Neuronal stem cell (in vitro differentiated cells): ENCODE results near the gene EFTUD2.

Experiments
- DNase-seq: peaks from one replicate; pipeline ENCODE4 v3.0.0-alpha.2; 2013; ENCODE audit warnings: low spot score
- H2AFZ ChIP-seq: one replicate; pipeline ENCODE4 v1.6.1; 2013; ENCODE audit warnings: mild to moderate bottlenecking, low read length, inconsistent platforms
- H2AK5ac ChIP-seq: 2 replicates; pipeline ENCODE4 v1.6.1; 2013; ENCODE audit warnings: low read depth, mild to moderate bottlenecking, inconsistent platforms, low read length, moderate library complexity, mixed read lengths
- H2BK120ac ChIP-seq: 2 replicates; pipeline ENCODE4 v1.6.1; 2013; ENCODE audit warnings: low read depth, mild to moderate bottlenecking, inconsistent platforms, low read length, moderate library complexity, mixed read lengths
- H2BK12ac ChIP-seq: one replicate; pipeline ENCODE4 v1.6.1; 2013; ENCODE audit warnings: low read length, inconsistent platforms
- H2BK15ac ChIP-seq: 2 replicates; pipeline ENCODE4 v1.6.1; 2013; ENCODE audit warnings: mild to moderate bottlenecking, low read length, inconsistent platforms, mixed read lengths
- H2BK5ac ChIP-seq: one replicate; pipeline ENCODE4 v1.6.1; 2013; ENCODE audit warnings: inconsistent platforms, mild to moderate bottlenecking, low read length, moderate library complexity
- H3K14ac ChIP-seq: one replicate; pipeline ENCODE4 v1.6.1; 2013; ENCODE audit warnings: low read length, inconsistent platforms
- H3K18ac ChIP-seq: 2 replicates; pipeline ENCODE4 v1.6.1; 2013; ENCODE audit warnings: low read length, inconsistent platforms
- H3K23ac ChIP-seq: 2 replicates; pipeline ENCODE4 v1.6.1; 2013; ENCODE audit warnings: low read depth, mild to moderate bottlenecking, mixed read lengths, low read length, inconsistent platforms; ENCODE audit not compliant: poor library complexity
- H3K27ac ChIP-seq: replicated peaks from 3 replicates; pipeline ENCODE4 v1.5.1; 2013; ENCODE audit warnings: low read length, inconsistent platforms
- H3K27me3 ChIP-seq, 3 experiments: 2 replicates each; pipeline ENCODE4 v1.6.1; 2013; ENCODE audit warnings: low read length in 3 of 3, mild to moderate bottlenecking in 2 of 3, inconsistent platforms in 1 of 3, low read depth in 1 of 3, mixed read lengths in 1 of 3, moderate library complexity in 1 of 3; ENCODE audit not compliant: control insufficient read depth in 3 of 3, insufficient read depth in 3 of 3
- H3K36me3 ChIP-seq, 2 donors: replicated peaks in 1 of 2; 2 replicates each; pipeline ENCODE4 v1.6.1; 2013; ENCODE audit warnings: low read length in 2 of 2; ENCODE audit not compliant: control insufficient read depth in 2 of 2, insufficient read depth in 2 of 2
- H3K4ac ChIP-seq: 2 replicates; pipeline ENCODE4 v1.6.1; 2013; ENCODE audit warnings: inconsistent platforms, mild to moderate bottlenecking, low read length, moderate library complexity
- H3K4me1 ChIP-seq, 2 donors: 1 replicate in 1 of 2; 2 replicates in 1 of 2; pipeline ENCODE4 v1.6.1; 2013; ENCODE audit warnings: low read length in 2 of 2, low read depth in 1 of 2; ENCODE audit not compliant: control insufficient read depth in 2 of 2, insufficient read depth in 1 of 2
- H3K4me2 ChIP-seq: one replicate; pipeline ENCODE4 v1.6.1; 2013; ENCODE audit warnings: mild to moderate bottlenecking, low read length, inconsistent platforms; ENCODE audit not compliant: insufficient read depth, poor library complexity, severe bottlenecking
- H3K4me3 ChIP-seq, 2 donors: 2 replicates each; pipeline ENCODE4 v1.5.1; 2013; ENCODE audit warnings: low read length in 2 of 2, mild to moderate bottlenecking in 2 of 2, inconsistent platforms in 1 of 2, moderate library complexity in 1 of 2
- H3K79me1 ChIP-seq: one replicate; pipeline ENCODE4 v1.6.1; 2013; ENCODE audit warnings: low read depth, mild to moderate bottlenecking, inconsistent platforms, low read length, moderate library complexity
- H3K9ac ChIP-seq: one replicate; pipeline ENCODE4 v1.6.1; 2013; ENCODE audit warnings: mild to moderate bottlenecking, low read depth, low read length, inconsistent platforms; ENCODE audit not compliant: poor library complexity
- H3K9me3 ChIP-seq, 2 donors: replicated peaks in 1 of 2; 2 replicates each; pipeline versions ENCODE3 to v1.6.1; 2013; ENCODE audit warnings: low read length in 2 of 2, mild to moderate bottlenecking in 2 of 2, inconsistent platforms in 1 of 2, low read depth in 1 of 2, mixed read lengths in 1 of 2, moderate library complexity in 1 of 2; ENCODE audit not compliant: control insufficient read depth in 2 of 2, insufficient read depth in 1 of 2
- H4K8ac ChIP-seq: one replicate; pipeline ENCODE4 v1.6.1; 2013; ENCODE audit warnings: low read depth, mild to moderate bottlenecking, inconsistent platforms, low read length, moderate library complexity
- H4K91ac ChIP-seq: one replicate; pipeline ENCODE4 v1.6.1; 2013; ENCODE audit warnings: low read length, low read depth, mild to moderate bottlenecking, inconsistent platforms; ENCODE audit not compliant: poor library complexity
- WGBS, 2 donors: extraction: QIAGEN DNeasy Blood & Tissue Kit; methylation state at CpG; one replicate each; pipeline ENCODE4 v1.1.7; 2013; ENCODE audit warnings: missing lambda C conversion rate in 2 of 2, mixed read lengths in 1 of 2; ENCODE audit not compliant: insufficient read length in 2 of 2, insufficient replicate concordance in 1 of 2; ENCODE audit errors: extremely low coverage in 2 of 2; 5-methylcytosine and 5-hydroxymethylcytosine counted together

EFTUD2 gene

GRCh38 chr17:44837196-44837595 is 62.0 kb downstream of the EFTUD2 start:
- Histone ChIP-seq H4K8ac (no peak overlapping the region), H3K27me3 (no peaks in the 10 kb centered on the region), H2AK5ac (no peak overlapping the region), H3K36me3 (no peaks in the 10 kb centered on the region), H3K4me1 (peaks cover 2 to 3% of the 10 kb centered on the region in 2 donors), H3K9me3 (no peaks in the 10 kb centered on the region), H4K91ac (no peak overlapping the region), H3K4me3 (no peak overlapping the region), H2BK15ac (no peak overlapping the region), H2BK5ac (no peak overlapping the region), H2BK120ac (no peak overlapping the region), H3K4me2 (no peak overlapping the region), H2AFZ (no peak overlapping the region), H3K14ac (no peak overlapping the region), H2BK12ac (no peak overlapping the region), H3K4ac (no peak overlapping the region), H3K9ac (no peak overlapping the region), H3K27ac (no peak overlapping the region), H3K18ac (no peak overlapping the region), H3K79me1 (no peaks in the 10 kb centered on the region), H3K23ac (no peak overlapping the region)
- no peak for DNase-seq
- WGBS, 2 donors = no CpG with 5 or more reads among the region's 2 CpGs

DNA sequence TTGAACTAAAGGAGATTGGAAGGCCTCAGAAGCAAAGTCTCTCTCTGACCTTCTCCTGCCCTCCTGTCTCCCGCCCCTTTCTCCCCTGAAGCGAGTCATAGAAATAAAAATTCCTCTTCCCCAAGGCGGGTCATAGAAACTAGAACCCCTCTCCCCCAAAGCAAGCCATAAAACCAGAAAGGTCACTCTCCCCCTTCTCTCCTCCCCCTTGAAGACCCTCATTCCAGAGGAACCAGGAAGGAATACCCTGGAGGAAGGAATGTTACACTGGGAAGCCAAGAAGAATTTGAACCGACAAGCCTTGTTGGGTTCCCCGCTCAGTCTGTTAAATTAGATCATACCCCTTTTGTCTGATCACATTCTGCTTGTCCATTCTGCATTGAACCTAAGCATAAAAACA is 66.4 kb downstream of the EFTUD2 start:
- Histone ChIP-seq H3K9ac (no peak overlapping the region), H2BK120ac (no peak overlapping the region), H3K4me1 (peaks cover 7 to 12% of the 10 kb centered on the region in 2 donors), H3K79me1 (no peaks in the 10 kb centered on the region), H3K4me2 (no peak overlapping the region), H3K27me3 (no peaks in the 10 kb centered on the region), H2AK5ac (no peak overlapping the region), H2BK15ac (no peak overlapping the region), H3K4me3 (no peak overlapping the region), H2BK12ac (no peak overlapping the region), H2BK5ac (no peak overlapping the region), H3K36me3 (no peaks in the 10 kb centered on the region), H4K8ac (no peak overlapping the region), H3K4ac (no peak overlapping the region), H3K27ac (no peak overlapping the region), H3K23ac (no peak overlapping the region), H2AFZ (peak overlapping the region; percentile 49), H4K91ac (no peak overlapping the region), H3K9me3 (no peaks in the 10 kb centered on the region), H3K14ac (no peak overlapping the region), H3K18ac (no peak overlapping the region)
- no peak for DNase-seq
- whole genome bisulfite sequencing, 2 donors = no CpG with 5 or more reads among the region's 5 CpGs

GRCh38 chr17:44831371-44831770 is 67.9 kb downstream of the EFTUD2 start:
- H3K23ac ChIP-seq = no peak overlapping the region
- H2AK5ac ChIP-seq = no peak overlapping the region
- no peaks in the 10 kb centered on the region for H3K27me3 ChIP-seq
- no peak overlapping the region for H3K14ac ChIP-seq
- no peak overlapping the region for H2BK12ac ChIP-seq
- no peak overlapping the region for H3K18ac ChIP-seq
- no peak overlapping the region for H3K4me3 ChIP-seq
- no peak overlapping the region for H3K4me2 ChIP-seq
- no peak overlapping the region for H4K8ac ChIP-seq
- no peak for DNase-seq
- WGBS, 2 donors = no CpG with 5 or more reads among the region's 12 CpGs
- H4K91ac ChIP-seq = no peak overlapping the region
- peak overlapping the region; percentile 75 for H3K27ac ChIP-seq
- peaks cover 0 to 4% of the 10 kb centered on the region in 2 donors for H3K36me3 ChIP-seq
- H2BK5ac ChIP-seq = no peak overlapping the region
- H3K4me1 ChIP-seq = peaks cover 7 to 13% of the 10 kb centered on the region in 2 donors
- H3K4ac ChIP-seq = no peak overlapping the region
- H3K9ac ChIP-seq = no peak overlapping the region
- no peak overlapping the region for H2BK15ac ChIP-seq
- no peak overlapping the region for H2AFZ ChIP-seq
- H3K9me3 ChIP-seq = no peaks in the 10 kb centered on the region
- no peaks in the 10 kb centered on the region for H3K79me1 ChIP-seq
- no peak overlapping the region for H2BK120ac ChIP-seq

DNA sequence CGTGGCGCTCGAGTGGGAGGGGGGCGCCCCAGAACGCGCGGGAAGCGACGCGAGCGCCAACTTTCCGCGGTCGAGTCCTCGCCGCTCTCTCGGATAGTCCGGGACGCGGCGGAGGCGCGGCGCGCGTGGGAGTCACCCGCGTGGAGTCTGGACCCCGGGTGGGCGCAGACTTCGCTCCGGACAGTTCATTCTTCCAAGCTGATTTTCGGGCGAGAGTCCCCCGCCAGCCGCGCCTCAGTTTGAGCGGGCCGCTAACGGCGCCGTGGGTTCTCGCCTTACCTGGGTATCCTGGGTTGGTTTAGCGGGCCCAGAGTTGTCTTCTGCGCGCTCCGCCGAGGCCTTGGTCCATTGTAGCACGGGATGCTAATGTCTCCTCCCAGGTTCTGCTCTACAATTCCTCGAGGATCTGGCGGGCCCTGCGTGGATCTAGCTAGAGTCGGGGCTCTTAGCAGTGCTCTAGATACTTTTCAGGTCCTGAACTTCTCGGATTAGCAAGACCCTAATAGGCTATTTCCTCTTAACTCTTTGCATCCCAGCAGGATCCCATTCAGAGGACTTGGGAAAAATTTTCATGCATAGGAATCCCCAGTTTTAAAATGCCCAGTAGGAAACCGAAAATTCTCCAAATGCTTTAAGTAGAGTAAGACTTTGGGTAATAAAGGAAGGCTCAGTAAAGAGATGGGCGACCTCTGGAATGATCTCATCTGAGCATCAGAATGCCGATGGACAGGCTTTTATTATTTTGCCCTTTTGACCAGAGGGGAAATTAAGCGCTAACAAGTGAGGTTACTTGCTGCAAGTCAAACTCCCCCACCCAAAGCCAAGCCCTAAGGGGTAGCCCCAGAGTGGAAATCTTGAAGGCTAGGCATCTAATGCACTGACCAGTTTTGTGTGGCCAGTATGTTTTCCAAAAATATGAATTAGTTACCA is 68.6 kb downstream of the EFTUD2 start:
- peak overlapping the region; percentile 62 for H2BK15ac ChIP-seq
- DNase-seq = no peak
- H3K9ac ChIP-seq = peak overlapping the region; percentile 64
- H3K4me2 ChIP-seq = peak overlapping the region; percentile 83
- peak overlapping the region; percentile 97 for H2AFZ ChIP-seq
- no peak overlapping the region for H2AK5ac ChIP-seq
- H3K27me3 ChIP-seq = no peaks in the 10 kb centered on the region
- peaks cover 7 to 13% of the 10 kb centered on the region in 2 donors for H3K4me1 ChIP-seq
- H3K27ac ChIP-seq = peak overlapping the region; percentile 75
- no peaks in the 10 kb centered on the region for H3K9me3 ChIP-seq
- peak overlapping the region; percentile 98 for H2BK5ac ChIP-seq
- H3K23ac ChIP-seq = peak overlapping the region; percentile 75
- H4K91ac ChIP-seq = no peak overlapping the region
- H3K79me1 ChIP-seq = no peaks in the 10 kb centered on the region
- H4K8ac ChIP-seq = no peak overlapping the region
- peak overlapping the region; percentile 84 for H3K14ac ChIP-seq
- H2BK120ac ChIP-seq = no peak overlapping the region
- H3K36me3 ChIP-seq = peaks cover 0 to 12% of the 10 kb centered on the region in 2 donors
- WGBS, 2 donors = no CpG with 5 or more reads among the region's 58 CpGs
- H3K18ac ChIP-seq = peak overlapping the region; percentile 93
- H2BK12ac ChIP-seq = no peak overlapping the region
- peak overlapping the region; percentile 60 to 88 for H3K4me3 ChIP-seq
- no peak overlapping the region for H3K4ac ChIP-seq
